Central memory CD8-positive, alpha-beta T cell (primary cell): ENCODE data around the gene SAMD14.

ENCODE experiments used
- ATAC-seq: fragments of 150-1000 bp; cut with Tn5 transposase; replicated peaks from 2 replicates; pipeline ENCODE4 v1.10.0; 2022; ENCODE audit warnings: mild to moderate bottlenecking, moderate FRiP score, moderate number of reproducible peaks; ENCODE audit not compliant: poor library complexity, severe bottlenecking; ENCODE audit errors: extremely low read depth
- DNase-seq, 2 donors: peaks; one replicate each; pipeline ENCODE4 v3.0.0; 2021; ENCODE audit warnings: low spot score in 2 of 2
- H3K27ac Mint-ChIP-seq: one replicate; pipeline ENCODE4 v1.8.0; 2022; ENCODE audit warnings: low read depth, mild to moderate bottlenecking, moderate library complexity, mixed read lengths
- H3K27me3 Mint-ChIP-seq: one replicate; pipeline ENCODE4 v1.8.0; 2022; ENCODE audit warnings: mixed read lengths
- H3K36me3 Mint-ChIP-seq: one replicate; pipeline ENCODE4 v1.8.0; 2022; ENCODE audit warnings: mild to moderate bottlenecking, moderate library complexity, mixed read lengths; ENCODE audit not compliant: insufficient read depth
- H3K4me1 Mint-ChIP-seq: one replicate; pipeline ENCODE4 v1.8.0; 2022; ENCODE audit warnings: mixed read lengths
- H3K4me3 Mint-ChIP-seq: one replicate; pipeline ENCODE4 v1.8.0; 2022; ENCODE audit warnings: mild to moderate bottlenecking, moderate library complexity, mixed read lengths
- H3K9me3 Mint-ChIP-seq: one replicate; pipeline ENCODE4 v1.8.0; 2022; ENCODE audit warnings: mixed read lengths

Gene SAMD14

DNA sequence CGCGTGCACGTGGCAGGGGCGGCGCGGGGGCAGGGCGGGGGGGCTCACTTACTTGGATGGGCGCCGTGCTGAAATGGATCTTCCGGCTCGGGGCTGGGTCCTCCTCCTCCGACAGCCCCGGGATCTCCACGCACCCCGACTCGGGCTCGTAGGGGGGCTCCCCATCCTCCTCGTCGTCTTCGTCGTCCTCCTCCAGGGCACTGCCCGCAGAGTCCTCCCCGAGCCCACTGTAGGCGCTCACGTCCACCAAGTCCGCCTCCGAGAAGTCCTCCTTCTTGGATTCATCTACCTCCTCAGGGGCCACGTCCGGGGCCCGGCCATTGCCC lies 19.1 kb upstream of the SAMD14 start:
- Mint-ChIP-seq H3K36me3 (peaks cover 23% of the 10 kb centered on the region), H3K27ac (peak overlapping the region; percentile 90), H3K4me1 (peaks cover 49% of the 10 kb centered on the region), H3K4me3 (peak overlapping the region; percentile 89), H3K27me3 (no peaks in the 10 kb centered on the region), H3K9me3 (no peaks in the 10 kb centered on the region)
- ATAC-seq: no peak
- DNase-seq: no peak

DNA sequence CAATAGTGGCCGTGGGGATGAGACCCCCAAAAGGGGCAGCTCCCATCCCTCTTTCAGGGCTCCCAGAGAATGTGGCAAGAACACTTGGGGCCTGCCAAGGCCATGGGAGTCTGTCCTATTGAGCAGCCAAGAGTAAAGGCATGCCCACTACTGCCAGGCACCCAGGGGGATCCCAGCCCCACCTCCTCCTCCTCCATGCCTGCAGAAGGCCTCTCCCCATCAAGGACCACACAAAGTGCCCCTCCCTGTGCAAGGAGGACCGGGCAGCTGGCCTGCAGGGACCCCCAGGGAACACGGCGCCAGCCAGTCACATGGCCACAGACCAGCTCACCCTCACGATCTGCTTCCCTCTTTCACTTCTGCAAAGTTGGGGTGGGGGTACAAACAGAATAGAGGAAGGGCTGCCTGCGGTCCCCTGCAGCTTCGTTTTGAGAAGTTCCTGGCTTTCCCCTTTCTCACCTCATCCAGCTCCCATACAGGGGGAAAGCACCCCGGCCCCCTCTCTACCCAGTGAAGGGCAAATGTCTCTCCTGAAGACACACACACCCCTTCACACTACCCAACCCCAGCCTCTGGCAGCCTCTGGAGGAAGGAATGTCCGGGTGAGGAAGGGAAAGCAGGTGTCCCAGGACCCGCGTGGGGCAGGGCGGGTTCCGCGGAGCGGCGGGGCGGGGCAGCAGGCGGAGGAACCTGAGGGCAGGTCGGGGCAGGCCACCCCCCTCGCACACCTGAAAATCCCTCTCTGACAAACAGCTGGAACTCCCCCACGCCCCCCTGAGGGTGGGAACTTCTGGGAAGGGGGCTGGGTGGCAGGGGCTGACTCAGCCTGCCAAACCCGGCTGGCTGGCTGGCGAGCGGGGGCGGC lies 18.5 kb upstream of the SAMD14 start:
- H3K4me3 Mint-ChIP-seq: peak overlapping the region; percentile 89
- H3K36me3 Mint-ChIP-seq: peaks cover 23% of the 10 kb centered on the region
- H3K9me3 Mint-ChIP-seq: no peaks in the 10 kb centered on the region
- peak overlapping the region; percentile 90 for H3K27ac Mint-ChIP-seq
- DNase-seq (no peak), ATAC-seq (no peak)
- peaks cover 55% of the 10 kb centered on the region for H3K4me1 Mint-ChIP-seq
- no peaks in the 10 kb centered on the region for H3K27me3 Mint-ChIP-seq

DNA sequence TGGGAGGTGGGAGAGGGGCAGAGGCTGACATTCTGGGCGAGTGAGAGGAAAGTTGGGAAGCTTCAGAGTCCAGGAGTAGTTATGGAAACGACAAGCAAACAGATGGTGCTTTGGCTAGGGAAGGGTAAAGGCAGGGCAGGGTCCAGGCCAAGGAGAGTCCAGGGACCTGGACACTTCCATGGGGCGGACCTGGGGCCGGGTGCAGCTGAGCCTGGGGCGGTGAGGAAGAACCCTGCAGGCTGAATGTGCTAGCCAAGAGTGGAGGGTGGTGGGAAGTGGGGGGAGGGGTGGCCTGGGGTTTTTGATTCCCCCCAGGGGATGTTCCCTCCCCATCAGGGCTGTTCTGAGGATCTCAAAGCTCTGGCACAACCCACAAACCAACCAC lies 17.9 kb upstream of the SAMD14 start:
- no peaks in the 10 kb centered on the region for H3K9me3 Mint-ChIP-seq
- H3K27ac Mint-ChIP-seq: peak overlapping the region; percentile 90
- peaks cover 61% of the 10 kb centered on the region for H3K4me1 Mint-ChIP-seq
- DNase-seq (no peak), ATAC-seq (no peak)
- H3K4me3 Mint-ChIP-seq: peak overlapping the region; percentile 89
- no peaks in the 10 kb centered on the region for H3K27me3 Mint-ChIP-seq
- H3K36me3 Mint-ChIP-seq: peaks cover 26% of the 10 kb centered on the region

DNA sequence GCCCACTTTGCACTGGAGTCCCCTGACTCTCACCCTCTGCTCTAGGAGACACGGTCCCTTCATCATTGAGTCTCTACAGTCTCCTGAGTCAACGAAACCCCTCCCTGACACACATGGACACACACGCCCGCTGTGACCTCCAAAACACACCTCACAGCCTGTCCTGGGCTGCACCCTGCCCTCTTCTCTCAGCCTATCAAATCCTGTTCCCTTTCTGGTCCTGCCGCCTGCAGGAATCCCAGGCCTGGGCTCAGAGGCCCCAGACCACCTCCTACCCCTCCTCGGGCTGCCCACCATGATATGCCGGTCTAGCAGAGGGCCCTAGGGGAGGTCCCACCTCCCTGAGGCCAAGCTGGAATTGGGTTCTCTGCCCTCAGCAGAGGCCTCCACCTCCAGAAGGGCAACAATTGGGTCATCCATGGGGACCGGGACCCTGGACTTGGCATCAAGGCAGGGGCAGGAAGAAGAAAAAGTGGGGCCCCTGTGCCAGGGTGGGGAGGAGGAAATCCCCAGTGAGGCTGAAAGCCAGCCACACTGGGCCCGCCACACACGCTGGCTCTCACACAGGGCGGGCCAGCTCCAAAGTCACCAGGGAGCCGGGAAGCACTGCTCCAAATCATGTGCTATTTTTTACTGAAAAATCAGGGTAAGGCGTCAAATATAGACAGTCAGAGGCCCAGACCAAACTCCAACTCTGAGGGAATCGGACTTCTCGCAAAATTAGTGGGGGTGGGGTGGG lies 17.1 kb upstream of the SAMD14 start:
- H3K4me1 Mint-ChIP-seq: peaks cover 63% of the 10 kb centered on the region
- H3K36me3 Mint-ChIP-seq: peaks cover 31% of the 10 kb centered on the region
- no peaks in the 10 kb centered on the region for H3K27me3 Mint-ChIP-seq
- ATAC-seq (no peak), DNase-seq (no peak)
- H3K4me3 Mint-ChIP-seq: peak overlapping the region; percentile 89
- H3K9me3 Mint-ChIP-seq: no peaks in the 10 kb centered on the region
- H3K27ac Mint-ChIP-seq: peak overlapping the region; percentile 90

DNA sequence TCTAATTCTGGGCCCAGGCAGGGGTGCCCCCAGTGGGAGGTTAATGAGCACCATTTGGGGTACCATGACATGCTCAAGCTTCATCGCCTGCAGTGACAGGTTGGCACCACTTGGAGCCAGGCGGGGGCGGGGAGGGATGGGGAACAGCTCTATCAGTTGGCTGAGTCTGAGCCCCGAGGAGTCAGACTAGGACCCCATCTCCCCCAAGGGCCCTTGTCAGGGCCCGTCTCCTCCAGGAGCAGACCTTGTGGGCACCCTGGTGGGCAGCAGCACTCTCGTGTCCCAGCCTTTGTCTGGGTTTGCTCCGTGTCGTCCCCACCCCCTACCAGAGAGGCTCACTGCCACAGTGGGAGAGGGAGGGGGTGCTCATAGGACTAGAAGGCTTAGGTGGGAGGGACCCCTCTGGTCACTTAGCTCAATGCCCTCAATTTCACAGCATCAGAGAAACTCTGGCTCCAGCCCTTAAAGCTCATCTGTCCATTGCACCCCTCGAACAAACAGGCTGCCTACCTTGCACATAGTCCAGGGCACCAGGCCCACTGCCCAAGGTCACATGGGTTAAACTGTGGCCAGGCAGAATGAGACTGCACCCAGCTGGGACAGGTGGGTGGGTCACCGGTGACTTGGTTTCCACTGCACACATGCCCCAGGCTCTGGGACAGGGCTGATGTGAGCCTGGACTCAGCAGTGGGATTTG lies 16.4 kb upstream of the SAMD14 start:
- no peaks in the 10 kb centered on the region for H3K27me3 Mint-ChIP-seq
- peak overlapping the region; percentile 90 for H3K27ac Mint-ChIP-seq
- H3K36me3 Mint-ChIP-seq: peaks cover 33% of the 10 kb centered on the region
- peaks cover 68% of the 10 kb centered on the region for H3K4me1 Mint-ChIP-seq
- H3K4me3 Mint-ChIP-seq: peak overlapping the region; percentile 89
- no peak for ATAC-seq
- DNase-seq: no peak
- H3K9me3 Mint-ChIP-seq: no peaks in the 10 kb centered on the region

DNA sequence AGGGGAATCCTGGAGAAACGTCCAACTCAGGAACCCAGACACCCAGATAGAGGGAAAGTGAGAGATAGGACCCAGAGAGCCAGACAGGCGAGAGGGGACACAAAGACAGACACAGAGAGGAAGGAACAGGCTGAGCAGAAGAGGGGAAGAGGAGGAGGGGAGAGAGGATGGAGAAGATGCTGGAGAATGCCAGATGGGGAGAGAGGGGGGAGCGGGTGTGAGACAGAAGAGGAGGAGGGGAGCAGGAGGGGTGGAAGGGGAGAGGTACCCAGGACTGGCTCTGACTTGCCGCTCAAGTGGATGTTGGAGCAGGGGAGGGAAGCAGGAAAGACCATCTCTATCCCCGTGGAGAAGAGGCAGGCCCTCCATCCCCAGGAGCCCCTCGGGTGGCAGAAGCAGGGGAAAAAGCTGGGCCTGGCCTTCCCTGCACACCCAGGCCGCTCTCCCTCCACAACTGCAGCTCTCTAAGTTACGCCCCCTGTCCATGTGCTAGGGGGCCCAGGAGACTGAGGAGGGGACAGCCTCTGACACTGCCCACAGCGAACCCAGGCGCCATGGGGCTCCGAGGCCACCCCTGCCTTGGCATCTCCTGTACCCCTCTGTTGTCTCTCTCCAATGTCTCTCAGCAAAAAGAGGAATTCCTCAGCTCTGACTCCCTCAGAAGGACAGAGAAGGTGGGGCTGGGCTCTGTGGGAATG lies 15.7 kb upstream of the SAMD14 start:
- no peak for ATAC-seq
- Mint-ChIP-seq H3K4me1 (peaks cover 75% of the 10 kb centered on the region), H3K27ac (no peak overlapping the region), H3K27me3 (no peaks in the 10 kb centered on the region), H3K9me3 (no peaks in the 10 kb centered on the region), H3K36me3 (peaks cover 29% of the 10 kb centered on the region), H3K4me3 (peak overlapping the region; percentile 89)
- no peak for DNase-seq

DNA sequence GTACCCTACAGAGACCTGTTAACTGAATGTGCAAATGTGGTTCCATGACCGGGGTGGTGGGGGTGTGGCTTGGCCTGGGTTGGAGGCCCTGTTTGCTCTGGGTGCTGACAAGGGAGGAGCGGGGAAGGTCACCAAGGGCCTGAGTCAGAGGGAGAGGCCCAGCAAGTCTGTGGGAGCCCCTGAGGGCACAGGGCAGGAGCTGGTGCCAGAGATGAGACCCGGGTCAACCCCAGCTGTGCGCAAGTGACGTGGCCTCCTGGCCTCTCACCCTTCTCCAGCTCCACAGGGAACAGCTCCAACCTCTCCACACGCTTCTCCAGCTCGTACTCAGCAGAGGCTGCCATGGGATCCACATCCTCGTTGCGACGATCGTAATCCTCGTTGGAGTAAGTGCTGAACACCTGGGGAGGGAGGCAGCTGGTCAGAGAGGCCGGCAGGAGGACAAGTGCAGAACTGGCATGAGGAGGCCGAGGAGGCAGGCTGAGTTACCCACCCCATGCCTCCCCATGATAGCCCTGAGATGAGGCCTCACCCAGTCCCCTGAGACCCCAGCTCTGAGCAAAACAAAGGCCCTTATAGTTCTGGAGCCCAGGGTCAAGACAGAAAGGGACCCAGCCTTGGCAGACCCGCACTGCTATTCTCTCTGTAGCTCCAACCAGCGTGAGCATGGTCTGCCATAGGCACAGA lies 15.0 kb upstream of the SAMD14 start:
- H3K36me3 Mint-ChIP-seq: peaks cover 33% of the 10 kb centered on the region
- no peak for DNase-seq

DNA sequence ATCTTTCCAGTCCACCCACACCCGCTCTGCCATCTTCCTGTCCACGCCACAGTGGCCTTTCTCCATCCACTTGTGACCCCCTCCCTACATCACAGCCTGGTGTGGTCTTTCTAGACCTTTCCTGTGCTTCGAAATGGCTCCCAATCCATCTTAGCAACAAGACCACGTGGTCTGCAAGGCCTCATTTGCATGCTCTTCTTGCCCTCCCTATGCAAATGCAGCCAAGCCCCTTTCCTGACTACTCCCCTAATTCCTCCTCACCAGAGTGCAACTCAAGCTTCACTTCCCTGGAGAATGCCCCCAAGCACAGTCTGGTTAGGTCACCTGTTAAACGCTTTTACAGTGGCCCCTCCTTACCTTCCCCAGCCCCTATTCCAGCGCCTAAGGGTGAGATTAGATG lies 14.4 kb upstream of the SAMD14 start:
- H3K36me3 Mint-ChIP-seq: peaks cover 39% of the 10 kb centered on the region
- no peak for ATAC-seq

More for the DNA sequence above, 15.0 kb upstream of the SAMD14 start:
- H3K27me3 Mint-ChIP-seq: no peaks in the 10 kb centered on the region
- no peaks in the 10 kb centered on the region for H3K9me3 Mint-ChIP-seq
- peaks cover 82% of the 10 kb centered on the region for H3K4me1 Mint-ChIP-seq
- ATAC-seq: no peak
- H3K27ac Mint-ChIP-seq: no peak overlapping the region
- peak overlapping the region; percentile 89 for H3K4me3 Mint-ChIP-seq

DNA sequence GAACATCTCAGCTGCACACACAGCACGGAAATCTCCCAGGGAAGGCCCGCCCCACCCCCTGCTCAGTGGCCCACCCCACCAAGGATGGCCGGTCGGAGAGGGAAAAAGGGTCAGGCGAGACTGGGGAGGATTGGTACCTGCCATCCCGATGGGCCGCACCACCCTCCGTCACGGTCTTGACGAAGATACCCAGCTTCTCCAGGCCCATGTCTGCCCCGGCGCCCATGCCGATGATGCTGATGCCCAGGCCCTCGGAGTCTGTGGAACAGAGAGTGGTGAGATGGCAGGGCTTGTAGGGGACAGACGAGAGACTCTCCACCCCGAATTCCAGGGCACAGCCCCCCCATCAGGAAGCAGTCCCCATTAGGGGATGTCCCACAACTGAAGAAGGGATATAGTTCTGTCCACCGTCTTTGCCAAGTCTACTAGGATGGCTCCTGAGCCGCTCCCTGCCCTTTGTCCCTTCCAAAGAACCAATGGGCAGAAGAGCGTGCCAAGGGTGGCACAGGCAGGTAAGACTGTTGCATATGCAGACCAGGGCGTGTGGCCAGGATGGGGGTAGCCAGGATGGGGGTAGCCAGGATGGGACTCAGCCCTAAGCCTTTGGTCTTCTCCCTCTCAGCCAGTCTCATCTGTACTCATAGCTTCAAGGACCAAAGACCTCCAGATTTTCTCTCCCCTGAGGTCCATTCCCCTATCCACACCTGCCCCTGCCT lies 13.7 kb upstream of the SAMD14 start:
- Mint-ChIP-seq H3K27me3 (no peaks in the 10 kb centered on the region), H3K4me3 (peak overlapping the region; percentile 58), H3K27ac (peak overlapping the region; percentile 81), H3K9me3 (no peaks in the 10 kb centered on the region), H3K4me1 (peaks cover 87% of the 10 kb centered on the region), H3K36me3 (peaks cover 43% of the 10 kb centered on the region)
- DNase-seq (no peak), ATAC-seq (no peak)

More for the DNA sequence above, 14.4 kb upstream of the SAMD14 start:
- Mint-ChIP-seq H3K27me3 (no peaks in the 10 kb centered on the region), H3K27ac (peak overlapping the region; percentile 7), H3K9me3 (no peaks in the 10 kb centered on the region), H3K4me1 (peaks cover 88% of the 10 kb centered on the region), H3K4me3 (peak overlapping the region; percentile 89)
- DNase-seq: no peak

DNA sequence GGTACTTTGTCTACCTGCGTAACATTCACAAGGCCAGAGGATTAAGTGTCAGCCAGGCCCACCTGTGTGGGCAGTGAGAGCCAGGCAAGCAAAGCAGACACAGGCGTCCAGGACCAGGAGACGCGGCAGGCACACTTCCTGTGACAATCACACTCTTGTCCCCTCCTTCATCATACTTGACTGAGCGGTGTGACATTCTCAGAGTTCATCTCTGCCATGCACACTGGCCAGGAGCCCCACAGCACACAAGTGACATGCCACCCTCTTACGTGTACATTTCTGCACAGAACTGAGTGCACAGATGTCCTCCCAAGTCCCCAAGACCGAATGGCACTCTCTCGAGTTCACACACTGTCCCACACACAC lies 11.8 kb upstream of the SAMD14 start:
- Mint-ChIP-seq H3K27me3 (no peaks in the 10 kb centered on the region), H3K4me3 (peak overlapping the region; percentile 58), H3K36me3 (peaks cover 42% of the 10 kb centered on the region), H3K9me3 (no peaks in the 10 kb centered on the region), H3K4me1 (peaks cover 85% of the 10 kb centered on the region), H3K27ac (peak overlapping the region; percentile 81)
- no peak for DNase-seq
- peak; percentile 50 for ATAC-seq

DNA sequence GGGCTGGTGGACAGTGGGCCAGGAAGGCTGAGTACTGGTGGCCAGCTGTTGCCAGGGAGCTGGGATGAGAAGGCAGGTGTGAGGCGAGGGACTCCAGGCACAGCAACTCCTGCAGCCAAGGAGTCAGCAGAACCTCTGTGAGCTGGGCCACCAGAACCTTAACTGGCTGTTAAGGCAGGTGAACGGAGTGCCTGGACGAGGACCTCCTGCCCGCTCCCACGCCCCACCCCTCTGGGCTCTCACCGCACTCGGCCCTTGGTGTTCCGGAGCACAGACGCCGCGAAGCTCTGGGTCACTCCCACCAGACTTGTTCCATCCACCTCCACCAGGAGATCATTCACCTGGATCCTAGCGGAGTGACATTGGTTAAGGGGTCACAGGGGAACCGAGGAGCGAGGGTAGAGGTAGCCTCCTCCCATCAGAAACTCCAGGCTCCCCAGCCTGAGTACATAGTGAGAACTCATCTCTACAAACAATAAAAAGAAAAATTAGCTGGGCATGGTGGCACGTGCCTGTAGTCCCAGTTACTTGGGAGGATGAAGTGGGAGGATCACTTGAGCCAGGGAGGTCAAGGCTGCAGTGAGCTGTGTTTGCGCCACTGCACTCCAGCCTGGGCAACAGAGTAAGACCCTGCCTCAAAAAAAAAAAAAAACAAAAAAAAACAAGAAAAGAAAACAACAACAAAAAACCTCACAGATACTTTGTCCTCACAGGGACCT lies 11.2 kb upstream of the SAMD14 start:
- no peaks in the 10 kb centered on the region for H3K27me3 Mint-ChIP-seq
- peaks cover 84% of the 10 kb centered on the region for H3K4me1 Mint-ChIP-seq
- peaks cover 44% of the 10 kb centered on the region for H3K36me3 Mint-ChIP-seq
- peak overlapping the region; percentile 58 for H3K4me3 Mint-ChIP-seq
- no peaks in the 10 kb centered on the region for H3K9me3 Mint-ChIP-seq
- peak overlapping the region; percentile 81 for H3K27ac Mint-ChIP-seq
- no peak for ATAC-seq
- no peak for DNase-seq
